SK-N-SH (cell line): Measurements from ENCODE around the gene EEF1AKMT3. TPM values are rescaled to one million over a fixed set of nuclear protein-coding genes. Genes with fewer than 3 reads are reported as not detected.

Experiments used
- CTCF ChIA-PET: fragments of 300-600, 350-600 bp; formaldehyde crosslinking; extraction: SDS; loops from one replicate; lab custom pipeline; 2021; lab: Yijun Ruan, JAX
- POLR2A ChIA-PET: fragments of 350-600 bp; sonication (Branson Sonifier 250); formaldehyde crosslinking; extraction: SDS; loops from one replicate; lab custom pipeline; 2020; ENCODE audit warnings: antibody characterized with exemption, inconsistent platforms; lab: Yijun Ruan, JAX
- DNase-seq: peaks from one replicate; pipeline ENCODE4 v3.0.0; 2012
- H2AFZ ChIP-seq: fragments of 200-600 bp; sonication (generic); 2 replicates; pipeline ENCODE4 v1.8.1; 2016; ENCODE audit warnings: antibody characterized with exemption, mild to moderate bottlenecking, low read depth
- H3F3A ChIP-seq: fragments of 200-600 bp; sonication (generic); replicated peaks from 2 replicates; pipeline ENCODE3; 2016; ENCODE audit warnings: antibody characterized with exemption, mild to moderate bottlenecking; ENCODE audit not compliant: insufficient read depth
- H3K27ac ChIP-seq, 2 experiments: fragments of 200-500 bp in 1 of 2; fragments of 200-600 bp in 1 of 2; sonication (Bioruptor generic) in 1 of 2; sonication (generic), shearing (Covaris generic) in 1 of 2; 2 replicates each; pipeline versions ENCODE4 v1.5.1 to v1.6.1; 2014 to 2016; ENCODE audit warnings: low read depth in 2 of 2, inconsistent platforms in 1 of 2, low read length in 1 of 2, mild to moderate bottlenecking in 1 of 2, mixed read lengths in 1 of 2
- H3K27me3 ChIP-seq: fragments of 200-600 bp; sonication (generic), shearing (Covaris generic); 2 replicates; pipeline ENCODE4 v1.6.1; 2016; ENCODE audit warnings: mixed run types; ENCODE audit not compliant: insufficient read depth
- H3K36me3 ChIP-seq, 2 experiments: fragments of 200-500 bp in 1 of 2; fragments of 200-600 bp in 1 of 2; sonication (Bioruptor generic) in 1 of 2; sonication (generic) in 1 of 2; replicated peaks in 1 of 2; 2 replicates each; pipeline versions ENCODE3 to v1.5.1; 2014 to 2016; ENCODE audit warnings: low read length in 1 of 2, mild to moderate bottlenecking in 1 of 2; ENCODE audit not compliant: insufficient read depth in 2 of 2, control insufficient read depth in 1 of 2
- H3K4me1 ChIP-seq, 2 experiments: fragments of 200-500 bp in 1 of 2; fragments of 200-600 bp in 1 of 2; sonication (Bioruptor generic) in 1 of 2; sonication (generic), shearing (Covaris generic) in 1 of 2; 2 replicates each; pipeline versions ENCODE4 v1.5.1 to v1.6.1; 2014 to 2016; ENCODE audit warnings: low read depth in 1 of 2, low read length in 1 of 2, mixed run types in 1 of 2; ENCODE audit not compliant: insufficient read depth in 2 of 2, control insufficient read depth in 1 of 2
- H3K4me2 ChIP-seq: fragments of 200-600 bp; sonication (generic), shearing (Covaris generic); 2 replicates; pipeline ENCODE4 v1.6.1; 2017; ENCODE audit warnings: mixed run types
- H3K4me3 ChIP-seq, 2 experiments: fragments of 200-500 bp in 1 of 2; fragments of 200-600 bp in 1 of 2; sonication (Bioruptor generic) in 1 of 2; sonication (generic), shearing (Covaris generic) in 1 of 2; 2 replicates each; pipeline versions ENCODE4 v1.5.1 to v1.8.1; 2014 to 2016; ENCODE audit warnings: low read depth in 2 of 2, inconsistent platforms in 1 of 2, low read length in 1 of 2, mild to moderate bottlenecking in 1 of 2, mixed read lengths in 1 of 2, moderate library complexity in 1 of 2
- H3K79me2 ChIP-seq: fragments of 200-600 bp; sonication (generic); 2 replicates; pipeline ENCODE4 v1.8.1; 2017; ENCODE audit warnings: mild to moderate bottlenecking; ENCODE audit not compliant: insufficient read depth
- H3K9ac ChIP-seq: fragments of 200-600 bp; sonication (generic); 2 replicates; pipeline ENCODE4 v1.6.1; 2017; ENCODE audit warnings: mixed run types
- H3K9me2 ChIP-seq: fragments of 200-600 bp; sonication (generic); 2 replicates; pipeline ENCODE4 v1.6.1; 2017; ENCODE audit warnings: mixed run types
- H3K9me3 ChIP-seq: fragments of 200-600 bp; sonication (generic); 2 replicates; pipeline ENCODE4 v1.6.1; 2017; ENCODE audit warnings: mixed run types, mild to moderate bottlenecking, moderate library complexity
- H4K20me1 ChIP-seq: fragments of 200-600 bp; sonication (generic); 2 replicates; pipeline ENCODE4 v1.6.1; 2017; ENCODE audit warnings: mild to moderate bottlenecking, mixed run types; ENCODE audit not compliant: insufficient read depth
- CHD2 ChIP-seq: fragments of 150-350 bp; IDR thresholded peaks from 2 replicates; pipeline ENCODE4 v1.6.1; 2018; ENCODE audit warnings: low read length; ENCODE audit not compliant: partially characterized antibody
- CTCF ChIP-seq: fragments of 200-600 bp; sonication (generic); IDR thresholded peaks from 2 replicates; pipeline ENCODE4 v1.6.1; 2017; ENCODE audit warnings: antibody characterized with exemption, mild to moderate bottlenecking, moderate library complexity
- ELF1 ChIP-seq: IDR thresholded peaks from 2 replicates; pipeline ENCODE4 v1.4.0; 2012
- EP300 ChIP-seq, 2 experiments: IDR thresholded peaks; 2 replicates each; pipeline versions ENCODE4 v1.4.0 to v1.6.1; 2012; ENCODE audit warnings: borderline replicate concordance in 1 of 2, low read depth in 1 of 2, low read length in 1 of 2
- FOXJ3 ChIP-seq: sonication (generic); formaldehyde crosslinking; IDR thresholded peaks from 2 replicates; pipeline ENCODE4 v1.5.1; 2020; ENCODE audit warnings: mild to moderate bottlenecking, missing genetic modification reagents
- JUND ChIP-seq: IDR thresholded peaks from 2 replicates; pipeline ENCODE4 v1.4.0; 2012
- MAX ChIP-seq: IDR thresholded peaks from 2 replicates; pipeline ENCODE4 v1.4.0; 2012; ENCODE audit warnings: low read depth
- MXI1 ChIP-seq: IDR thresholded peaks from 2 replicates; pipeline ENCODE4 v1.6.1; 2012; ENCODE audit warnings: mild to moderate bottlenecking, low read depth, low read length, improper control_type of control experiment
- NFIC ChIP-seq: IDR thresholded peaks from 2 replicates; pipeline ENCODE4 v1.4.0; 2012; ENCODE audit warnings: borderline replicate concordance
- NRF1 ChIP-seq: IDR thresholded peaks from 2 replicates; pipeline ENCODE4 v1.6.1; 2012; ENCODE audit warnings: low read depth, mild to moderate bottlenecking, low read length
- PBX3 ChIP-seq: IDR thresholded peaks from 2 replicates; pipeline ENCODE4; 2012
- POLR2AphosphoS5 ChIP-seq: IDR thresholded peaks from 2 replicates; pipeline ENCODE4 v1.6.1; 2012; ENCODE audit warnings: low read depth, low read length
- RFX5 ChIP-seq: IDR thresholded peaks from 2 replicates; pipeline ENCODE4 v1.6.1; 2012; ENCODE audit warnings: mild to moderate bottlenecking, improper control_type of control experiment, low read length
- SIN3A ChIP-seq: IDR thresholded peaks from 2 replicates; pipeline ENCODE4 v1.6.1; 2012; ENCODE audit warnings: low read depth, mild to moderate bottlenecking, low read length, moderate library complexity, borderline replicate concordance
- TCF12 ChIP-seq: IDR thresholded peaks from 2 replicates; pipeline ENCODE4 v1.4.0; 2012
- USF2 ChIP-seq: fragments of 150-350 bp; IDR thresholded peaks from 2 replicates; pipeline ENCODE4 v1.6.1; 2017; ENCODE audit warnings: antibody characterized with exemption, low read length, low read depth, borderline replicate concordance
- WGBS: methylation state at CpG from one replicate; pipeline ENCODE4 v1.1.6; 2017; ENCODE audit warnings: low lambda C conversion rate; 5-methylcytosine and 5-hydroxymethylcytosine counted together
- polyA plus RNA-seq, 3 experiments: library from polyadenylated mRNA; depleted of rRNA; stranded (reverse); fragments of >200 nt; gene quantifications; 2 replicates each; pipeline ENCODE4 v1.2.3, GENCODE V29; 2012
- TF ChIP-seq, protein P1 (sequence below): IDR thresholded peaks from 2 replicates; pipeline ENCODE4 v1.4.0; 2012; ENCODE audit warnings: low read depth, borderline replicate concordance
- TF ChIP-seq, protein P2 (sequence below): IDR thresholded peaks from 2 replicates; pipeline ENCODE4 v1.4.0; 2012; ENCODE audit warnings: low read depth, borderline replicate concordance

The EEF1AKMT3 gene
- polyA plus RNA-seq, 1 of the 3 experiments (the other 2 are of a cell fraction), result 10.3 TPM

DNA sequence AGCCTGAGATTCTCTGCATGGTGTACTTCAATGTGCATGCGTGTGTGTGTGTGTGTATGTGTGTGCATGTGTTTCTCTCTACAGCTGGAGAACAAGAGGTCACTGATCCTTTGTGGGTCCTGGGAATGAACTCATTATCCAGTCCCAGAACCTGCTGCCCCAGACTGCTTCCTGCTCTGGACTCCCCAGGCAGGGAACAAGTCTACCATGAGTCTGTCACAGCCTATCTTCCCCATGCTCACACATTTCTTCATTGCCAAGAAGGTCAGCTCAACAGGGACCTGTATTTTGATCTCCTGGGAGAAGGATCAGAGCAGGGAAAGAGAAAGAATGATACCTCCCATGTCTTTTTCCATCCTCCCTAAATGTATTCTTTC, 31.0 kb upstream of the EEF1AKMT3 start:
- Histone ChIP-seq H3K9me2 (no peaks in the 10 kb centered on the region), H3K27ac (no peak overlapping the region), H3K9ac (no peak overlapping the region), H3F3A (peaks cover 19% of the 10 kb centered on the region), H4K20me1 (no peaks in the 10 kb centered on the region), H3K27me3 (no peaks in the 10 kb centered on the region), H2AFZ (no peak overlapping the region), H3K9me3 (no peaks in the 10 kb centered on the region), H3K4me3 (no peak overlapping the region), H3K79me2 (no peaks in the 10 kb centered on the region; the same call in 1 of the 2 replicates)
- DNase-seq, result no peak
- WGBS, result 90% methylated on average over 1 of the region's 1 CpG
- CTCF ChIA-PET, result interaction anchor here (0.6 to 2.2 kb wide), 4 partner anchors 15 to 1316 kb away, joined by 3 to 7 read pairs (median 5); no protein-coding TSS in a partner anchor
- TF ChIP-seq MAX, result no peak
- TF ChIP-seq ELF1, result no peak
- TF ChIP-seq EP300 (IDR thresholded peaks at IDR 0.05; ENCODE audit: borderline replicate concordance in 1 of 2, low read depth in 1 of 2, low read length in 1 of 2), result no peak
- TF ChIP-seq MXI1, result no peak
- TF ChIP-seq NRF1, result no peak
- TF ChIP-seq SIN3A, result no peak
- TF ChIP-seq CHD2, result no peak
- no peak for TF ChIP-seq RFX5
- no peak for TF ChIP-seq JUND
- no peak for TF ChIP-seq TCF12
- TF ChIP-seq, protein P1, sequence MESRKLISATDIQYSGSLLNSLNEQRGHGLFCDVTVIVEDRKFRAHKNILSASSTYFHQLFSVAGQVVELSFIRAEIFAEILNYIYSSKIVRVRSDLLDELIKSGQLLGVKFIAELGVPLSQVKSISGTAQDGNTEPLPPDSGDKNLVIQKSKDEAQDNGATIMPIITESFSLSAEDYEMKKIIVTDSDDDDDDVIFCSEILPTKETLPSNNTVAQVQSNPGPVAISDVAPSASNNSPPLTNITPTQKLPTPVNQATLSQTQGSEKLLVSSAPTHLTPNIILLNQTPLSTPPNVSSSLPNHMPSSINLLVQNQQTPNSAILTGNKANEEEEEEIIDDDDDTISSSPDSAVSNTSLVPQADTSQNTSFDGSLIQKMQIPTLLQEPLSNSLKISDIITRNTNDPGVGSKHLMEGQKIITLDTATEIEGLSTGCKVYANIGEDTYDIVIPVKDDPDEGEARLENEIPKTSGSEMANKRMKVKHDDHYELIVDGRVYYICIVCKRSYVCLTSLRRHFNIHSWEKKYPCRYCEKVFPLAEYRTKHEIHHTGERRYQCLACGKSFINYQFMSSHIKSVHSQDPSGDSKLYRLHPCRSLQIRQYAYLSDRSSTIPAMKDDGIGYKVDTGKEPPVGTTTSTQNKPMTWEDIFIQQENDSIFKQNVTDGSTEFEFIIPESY, result no peak
- TF ChIP-seq NFIC, result no peak
- TF ChIP-seq PBX3, result no peak
- TF ChIP-seq POLR2AphosphoS5, result no peak
- no peak for TF ChIP-seq USF2
- TF ChIP-seq, protein P2, sequence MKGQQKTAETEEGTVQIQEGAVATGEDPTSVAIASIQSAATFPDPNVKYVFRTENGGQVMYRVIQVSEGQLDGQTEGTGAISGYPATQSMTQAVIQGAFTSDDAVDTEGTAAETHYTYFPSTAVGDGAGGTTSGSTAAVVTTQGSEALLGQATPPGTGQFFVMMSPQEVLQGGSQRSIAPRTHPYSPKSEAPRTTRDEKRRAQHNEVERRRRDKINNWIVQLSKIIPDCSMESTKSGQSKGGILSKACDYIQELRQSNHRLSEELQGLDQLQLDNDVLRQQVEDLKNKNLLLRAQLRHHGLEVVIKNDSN, result no peak
- no peak for TF ChIP-seq CTCF
- no peak for TF ChIP-seq FOXJ3 (CRISPR knock-in tag)
- TF ChIP-seq, all 33 proteins: peak for 0
- POLR2A ChIA-PET, result no interaction called here
- peaks cover 0 to 33% of the 10 kb centered on the region in 2 experiments; a peak in 3 of 4 replicates for H3K4me1 ChIP-seq
- peaks cover 2 to 3% of the 10 kb centered on the region in 2 experiments for H3K36me3 ChIP-seq
- no peak overlapping the region for H3K4me2 ChIP-seq
